Activated T-cell treated with anti-CD3 and anti-CD28 coated beads for 48 hours (primary cell): ENCODE measurements around the gene TIGD3.
"Not testable (repeated sequence)": the region's sequence is repeated elsewhere in the genome, so short reads cannot be mapped to it uniquely, and the experiment has no call there.

Experiments
- DNase-seq: peaks from one replicate; pipeline ENCODE4 v3.0.0-alpha.2; 2020; ENCODE audit warnings: low read depth

Gene TIGD3

DNA sequence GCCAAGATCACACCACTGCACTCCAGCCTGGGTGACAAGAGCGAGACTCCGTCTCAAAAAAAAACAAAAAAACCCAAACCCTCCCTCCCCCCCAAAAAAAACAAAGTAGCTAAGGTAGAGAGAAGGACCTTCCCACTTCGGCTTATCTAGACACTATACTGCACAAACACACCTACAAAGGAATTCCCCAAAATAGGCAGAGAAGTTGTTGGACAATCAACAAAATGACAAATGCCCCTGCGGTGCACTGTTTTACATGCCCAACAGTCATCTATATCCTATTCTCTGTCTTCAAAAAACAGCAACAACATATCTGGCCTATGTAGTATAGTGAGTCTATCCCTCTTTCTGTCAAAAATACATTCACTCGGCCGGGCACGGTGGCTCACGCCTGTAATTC is 27.5 kb upstream of the TIGD3 start:
- DNase-seq = no peak

DNA sequence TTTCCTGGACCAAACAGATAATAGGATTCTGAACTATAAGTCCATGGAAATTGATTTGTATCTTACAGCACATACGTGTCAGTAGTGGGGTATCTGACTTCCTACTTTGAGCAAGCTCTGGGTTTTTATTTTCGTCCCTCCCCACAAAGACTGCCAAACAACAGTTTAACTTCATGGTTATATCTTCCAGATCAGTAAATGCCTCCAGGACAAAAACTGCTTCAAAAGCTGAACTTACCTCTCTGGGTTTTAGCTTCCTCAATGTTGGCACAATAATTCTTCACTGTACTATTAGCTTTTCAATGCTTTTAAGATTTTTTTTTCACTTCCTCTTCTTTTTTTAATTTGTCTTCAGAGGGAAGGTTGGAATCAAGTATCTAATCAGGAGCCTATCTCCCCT is 25.1 kb upstream of the TIGD3 start:
- DNase-seq = no peak

DNA sequence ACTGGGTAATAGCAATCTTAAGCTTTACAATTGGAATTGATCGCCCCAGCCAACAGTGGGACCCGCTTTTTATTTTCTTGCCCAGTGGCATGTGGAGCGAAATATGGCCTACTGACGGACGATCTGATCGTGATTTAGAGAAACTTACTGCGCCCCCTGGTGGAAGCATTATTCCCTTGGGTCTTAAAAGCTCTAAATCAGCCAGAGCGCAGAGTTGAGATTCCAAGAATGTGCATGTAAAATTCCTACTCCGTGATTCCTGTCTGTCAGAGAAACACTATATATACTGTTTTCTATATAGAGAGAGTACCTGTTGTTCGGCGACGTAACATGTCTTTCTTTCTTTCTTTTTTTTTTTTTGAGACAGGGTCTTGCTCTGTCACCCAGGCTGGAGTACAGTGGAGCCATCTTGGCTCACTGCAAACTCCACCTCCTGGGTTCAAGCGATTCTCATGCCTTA is 24.6 kb upstream of the TIGD3 start:
- peak; percentile 65 for DNase-seq

DNA sequence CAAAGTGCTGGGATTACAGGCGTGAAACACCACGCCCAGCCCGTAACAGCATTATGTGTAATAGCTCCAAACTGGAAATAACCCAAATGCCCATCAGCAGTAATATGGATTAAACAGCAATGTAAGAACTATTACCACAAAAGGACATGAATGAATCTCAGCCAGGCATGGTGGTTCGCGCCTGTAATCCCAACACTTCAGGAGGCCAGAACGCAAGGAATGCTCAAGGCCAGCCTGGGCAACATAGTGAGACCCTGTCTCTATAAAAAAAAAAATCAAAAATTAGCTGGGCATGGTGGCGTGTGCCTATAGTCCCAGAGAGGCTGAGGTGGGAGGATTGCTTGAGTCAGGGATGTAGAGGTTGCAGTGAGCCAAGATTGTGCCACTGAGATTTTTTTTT is 24.0 kb upstream of the TIGD3 start:
- no peak for DNase-seq

DNA sequence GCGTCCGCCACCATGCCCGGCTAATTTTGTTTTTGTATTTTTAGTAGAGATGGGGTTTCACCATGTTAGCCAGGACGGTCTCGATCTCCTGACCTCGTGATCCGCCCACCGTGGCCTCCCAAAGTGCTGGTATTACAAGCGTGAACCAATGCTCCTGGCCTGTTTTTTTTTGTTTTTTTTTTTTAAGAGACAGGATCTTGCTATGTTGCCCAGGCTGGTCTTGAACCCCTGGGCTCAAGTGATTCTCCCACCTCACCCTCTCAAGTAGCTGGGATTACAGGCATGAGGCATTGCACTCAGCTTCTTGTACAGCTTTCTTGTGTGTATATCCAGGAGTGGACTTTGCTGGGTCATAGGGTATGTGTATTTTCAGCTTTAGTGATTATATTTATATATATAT is 22.0 kb upstream of the TIGD3 start:
- not testable (repeated sequence) for DNase-seq

DNA sequence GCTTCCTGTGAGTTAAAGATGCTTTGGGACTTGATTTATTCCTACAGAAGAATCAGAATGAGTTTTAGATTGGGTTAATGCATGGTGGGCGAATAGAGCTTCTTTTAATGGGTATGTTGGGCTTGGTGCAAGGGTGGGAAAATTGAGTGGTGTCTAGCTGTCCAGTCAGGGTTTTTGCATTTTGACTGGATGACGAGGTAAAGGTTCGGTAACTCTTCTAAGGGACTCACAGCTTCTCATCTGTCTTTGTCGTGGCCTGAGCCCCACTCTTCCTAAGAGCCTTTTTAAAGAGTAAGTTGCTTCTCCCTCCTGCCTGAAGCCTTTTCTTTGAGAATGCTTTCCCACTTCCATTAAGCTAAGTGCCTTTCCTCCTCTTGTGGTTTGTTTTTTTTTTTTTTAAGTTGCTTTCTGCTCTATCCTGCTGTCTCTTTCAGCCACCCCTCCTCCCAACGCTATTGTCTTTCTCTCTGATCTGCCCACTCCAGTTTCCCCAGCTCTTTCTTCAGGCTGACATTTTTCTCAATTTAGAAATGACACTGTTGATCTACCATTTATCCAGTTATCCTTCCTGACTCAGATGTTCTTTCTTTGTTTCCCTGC is 19.8 kb upstream of the TIGD3 start:
- DNase-seq = no peak

DNA sequence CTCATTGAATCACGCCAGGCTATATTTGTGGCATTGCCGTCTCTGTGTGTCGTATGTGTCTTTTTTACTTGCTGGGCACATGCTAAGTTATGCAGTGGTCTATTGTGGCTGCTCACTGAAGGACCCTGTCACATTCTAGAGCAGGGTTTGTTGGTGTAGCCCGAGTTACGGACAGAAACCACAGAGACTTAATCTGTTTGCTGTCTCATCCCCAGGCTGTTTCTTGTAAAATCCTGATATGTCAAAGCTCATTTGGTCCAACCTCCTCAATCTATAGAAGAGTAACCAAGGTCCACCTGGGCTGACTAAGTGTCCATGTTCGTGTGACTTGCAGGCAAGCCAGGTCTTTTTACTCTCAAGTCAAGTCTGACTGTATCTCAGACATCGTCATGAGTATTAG is 15.9 kb upstream of the TIGD3 start:
- DNase-seq = no peak

DNA sequence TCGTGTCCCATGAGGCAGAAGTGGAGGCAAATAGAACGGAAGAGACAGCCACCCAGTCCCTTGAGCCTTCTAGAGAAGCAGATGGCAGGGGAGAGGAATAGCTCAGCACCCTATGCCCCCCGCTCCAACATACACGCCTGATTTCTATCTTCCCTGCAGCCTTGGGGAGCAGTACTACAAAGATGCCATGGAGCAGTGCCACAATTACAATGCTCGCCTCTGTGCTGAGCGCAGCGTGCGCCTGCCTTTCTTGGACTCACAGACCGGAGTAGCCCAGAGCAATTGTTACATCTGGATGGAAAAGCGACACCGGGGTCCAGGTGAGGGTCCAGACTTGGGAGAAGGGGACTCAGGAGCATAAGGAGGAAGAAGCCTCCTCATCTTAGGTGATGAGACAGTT is 14.3 kb upstream of the TIGD3 start:
- no peak for DNase-seq

DNA sequence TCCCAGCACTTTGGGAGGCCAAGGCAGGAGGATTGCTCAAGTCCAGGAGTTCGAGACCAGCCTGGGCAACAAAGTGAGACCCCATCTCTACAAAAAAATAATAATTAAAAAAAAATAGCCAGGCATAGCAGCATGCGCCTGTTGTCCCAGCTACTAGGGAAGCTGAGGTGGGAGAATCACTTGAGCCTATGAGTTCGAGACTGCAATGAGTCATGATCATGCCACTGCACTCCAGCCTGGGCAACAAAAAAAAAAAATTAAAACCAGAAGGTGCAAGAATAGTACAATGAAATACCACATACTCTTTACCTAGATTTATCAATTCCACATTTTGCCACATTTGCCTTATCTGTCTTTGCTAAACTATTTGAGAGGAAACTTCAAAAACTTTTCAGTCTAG is 12.7 kb upstream of the TIGD3 start:
- DNase-seq = no peak

DNA sequence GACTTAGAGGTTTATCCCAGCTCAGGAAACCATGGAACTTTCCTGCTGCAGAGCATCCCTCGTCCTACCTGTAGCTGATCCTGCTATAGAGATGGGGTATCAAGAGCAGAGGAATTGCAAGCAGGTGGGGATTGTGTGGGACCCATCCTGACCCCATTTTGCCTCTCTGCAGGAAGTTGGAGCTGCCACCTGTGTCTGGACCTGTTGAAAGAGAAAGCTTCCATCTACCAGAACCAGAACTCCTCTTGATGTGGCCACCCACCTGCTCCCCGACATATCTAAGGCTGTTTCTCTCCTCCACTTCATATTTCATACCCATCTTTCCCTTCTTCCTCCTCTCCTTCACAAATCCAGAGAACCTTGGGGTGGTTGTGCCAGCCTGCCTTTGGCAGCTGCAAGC is 3.0 kb upstream of the TIGD3 start:
- DNase-seq = no peak

DNA sequence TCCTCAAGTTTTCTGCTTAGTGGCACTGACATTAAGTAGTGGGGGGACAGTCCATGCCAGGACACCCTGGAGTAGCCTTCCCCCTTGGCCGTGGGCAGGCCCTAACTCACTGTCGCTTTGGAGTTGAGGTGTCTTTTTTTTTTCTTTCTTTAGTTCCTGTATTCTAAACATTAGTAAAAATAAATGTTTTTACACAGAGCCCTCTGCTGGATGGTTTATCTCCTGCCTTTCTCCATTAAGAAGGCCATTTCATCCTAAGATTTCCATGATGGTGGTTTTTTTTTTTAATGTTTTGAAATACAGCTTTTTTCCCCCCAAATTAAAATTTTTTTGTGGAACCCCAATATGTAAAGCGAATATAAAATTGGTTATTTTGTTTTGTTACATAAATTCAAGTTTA is 1.8 kb upstream of the TIGD3 start:
- DNase-seq = no peak

DNA sequence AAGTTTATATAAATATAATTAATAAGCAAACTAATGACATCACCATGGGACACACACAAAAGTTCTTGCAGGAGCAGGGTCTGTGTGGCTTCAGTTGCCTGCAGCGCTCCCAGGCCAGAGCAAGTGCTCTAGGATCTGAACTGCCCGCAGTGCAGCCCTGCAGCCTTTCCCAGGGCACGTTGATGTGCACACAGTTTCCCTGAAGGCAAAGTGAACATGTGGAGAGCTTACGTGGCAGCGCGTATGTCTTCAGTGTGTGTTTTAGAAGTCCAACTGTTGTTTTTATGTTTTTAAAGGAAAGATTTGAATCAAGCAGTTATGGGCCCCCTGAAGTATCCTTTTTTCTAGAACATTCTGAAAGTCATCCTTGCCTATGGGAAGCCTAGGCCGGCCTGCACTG is 1.2 kb upstream of the TIGD3 start:
- DNase-seq = no peak

DNA sequence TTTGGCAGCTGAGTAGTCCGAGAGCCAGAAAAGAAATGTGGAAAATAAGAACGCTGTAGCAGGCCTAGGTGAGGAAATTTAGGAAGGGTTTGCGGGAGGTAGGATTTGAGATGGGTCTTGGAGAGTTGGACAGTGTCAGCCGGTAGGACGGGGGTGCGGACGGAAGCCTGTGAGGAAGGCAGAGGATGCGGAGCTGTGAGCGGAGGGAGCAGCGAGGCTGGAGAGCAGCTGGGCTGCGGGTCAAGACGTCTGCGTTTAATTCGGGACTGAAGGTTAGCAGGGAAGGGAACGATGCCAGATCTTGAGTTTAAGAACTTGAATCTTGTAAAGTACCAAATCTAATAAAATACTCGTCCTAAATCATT is 669 bp upstream of the TIGD3 start:
- no peak for DNase-seq

DNA sequence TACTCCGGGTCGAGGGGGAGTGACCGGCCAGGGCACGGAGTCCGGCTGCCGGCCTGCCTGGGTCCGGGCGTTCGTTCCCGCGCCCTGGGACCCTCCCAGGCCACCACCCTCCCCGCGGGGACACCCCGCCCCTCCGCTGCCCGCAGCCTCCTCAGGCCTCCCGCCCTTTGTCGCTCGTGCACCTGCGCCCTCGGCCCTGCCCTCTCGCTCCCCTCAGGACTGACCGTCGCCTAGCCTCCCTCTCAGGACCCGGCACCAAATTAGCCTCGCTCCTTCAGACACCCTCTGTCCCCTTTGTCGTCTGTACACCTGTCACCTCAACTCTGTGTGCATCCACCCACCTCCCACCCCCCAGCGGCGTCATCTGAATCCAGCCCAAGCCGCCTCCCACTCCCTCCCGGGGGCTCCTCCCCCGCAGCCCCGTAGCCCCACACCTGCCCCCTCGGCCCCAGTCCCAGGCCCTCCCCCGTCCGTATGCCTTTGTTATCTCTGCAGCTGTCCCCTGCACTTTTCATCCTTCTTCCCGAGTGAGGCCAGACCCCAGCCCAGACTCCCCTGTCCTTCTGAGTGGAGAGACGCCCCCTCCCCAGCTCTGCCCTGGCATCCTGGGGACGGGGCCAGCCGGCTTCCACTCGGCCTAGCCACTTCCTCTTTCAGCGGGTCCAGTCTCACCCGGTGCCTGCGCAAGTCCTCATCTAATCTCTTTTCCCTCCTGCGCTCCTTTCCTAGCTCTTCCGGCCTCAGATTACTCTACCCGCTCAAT is 643 bp downstream of the TIGD3 start:
- no peak for DNase-seq

DNA sequence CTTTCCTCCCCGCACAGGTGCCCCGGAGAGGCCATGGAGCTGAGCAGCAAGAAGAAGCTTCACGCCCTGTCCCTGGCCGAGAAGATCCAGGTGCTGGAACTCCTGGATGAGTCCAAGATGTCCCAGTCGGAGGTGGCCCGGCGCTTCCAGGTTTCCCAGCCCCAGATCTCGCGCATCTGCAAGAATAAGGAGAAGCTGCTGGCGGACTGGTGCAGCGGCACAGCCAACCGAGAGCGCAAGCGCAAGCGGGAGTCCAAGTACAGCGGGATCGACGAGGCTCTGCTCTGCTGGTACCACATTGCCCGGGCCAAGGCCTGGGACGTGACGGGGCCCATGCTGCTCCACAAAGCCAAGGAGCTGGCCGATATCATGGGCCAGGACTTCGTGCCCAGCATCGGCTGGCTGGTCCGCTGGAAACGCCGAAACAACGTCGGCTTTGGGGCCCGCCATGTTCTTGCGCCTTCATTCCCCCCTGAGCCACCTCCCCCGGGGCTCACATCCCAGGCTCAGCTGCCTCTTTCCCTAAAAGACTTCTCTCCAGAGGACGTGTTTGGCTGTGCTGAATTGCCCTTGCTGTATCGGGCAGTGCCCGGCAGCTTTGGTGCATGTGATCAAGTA is 1.3 kb downstream of the TIGD3 start:
- no peak for DNase-seq

DNA sequence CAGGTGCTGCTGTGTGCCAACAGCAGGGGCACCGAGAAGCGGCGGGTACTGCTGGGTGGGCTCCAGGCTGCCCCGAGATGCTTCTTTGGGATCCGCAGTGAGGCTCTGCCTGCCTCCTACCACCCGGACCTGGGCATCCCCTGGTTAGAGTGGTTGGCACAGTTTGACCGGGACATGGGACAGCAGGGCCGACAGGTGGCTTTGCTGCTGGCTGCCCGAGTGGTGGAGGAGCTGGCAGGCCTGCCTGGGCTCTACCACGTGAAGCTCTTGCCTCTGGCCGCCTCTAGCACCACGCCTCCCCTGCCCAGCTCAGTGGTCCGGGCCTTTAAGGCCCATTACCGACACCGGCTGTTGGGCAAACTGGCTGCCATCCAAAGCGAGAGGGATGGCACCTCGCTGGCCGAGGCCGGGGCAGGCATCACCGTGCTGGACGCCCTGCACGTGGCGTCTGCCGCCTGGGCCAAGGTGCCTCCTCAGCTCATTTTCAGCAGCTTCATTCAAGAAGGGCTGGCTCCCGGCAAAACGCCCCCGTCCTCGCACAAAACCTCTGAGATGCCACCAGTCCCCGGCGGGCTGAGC is 1.9 kb downstream of the TIGD3 start:
- no peak for DNase-seq

DNA sequence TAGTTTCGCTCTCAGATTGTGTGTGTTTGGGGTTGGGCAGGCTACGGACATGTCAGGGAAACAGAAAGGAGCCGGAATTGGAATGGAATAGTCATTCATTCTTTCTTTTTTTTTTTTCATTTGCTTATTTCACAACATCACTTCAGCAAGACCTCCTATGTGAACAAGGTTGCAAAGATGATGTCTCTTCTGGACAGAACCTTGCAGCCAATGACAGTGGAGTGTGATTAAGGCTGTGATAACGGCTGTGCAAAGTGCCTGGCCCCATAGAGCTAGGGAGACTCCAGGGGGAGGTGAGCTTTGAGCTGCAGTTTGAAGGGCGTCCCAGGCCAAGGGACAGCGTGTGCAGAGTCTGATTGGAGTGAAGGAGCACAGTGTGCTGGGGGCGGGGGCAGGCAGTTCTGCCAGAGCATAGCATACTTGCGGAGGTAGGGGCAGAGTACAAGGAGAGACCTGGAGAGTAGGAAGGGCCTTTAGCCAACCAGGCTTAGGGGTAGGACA is 3.4 kb downstream of the TIGD3 start:
- no peak for DNase-seq

DNA sequence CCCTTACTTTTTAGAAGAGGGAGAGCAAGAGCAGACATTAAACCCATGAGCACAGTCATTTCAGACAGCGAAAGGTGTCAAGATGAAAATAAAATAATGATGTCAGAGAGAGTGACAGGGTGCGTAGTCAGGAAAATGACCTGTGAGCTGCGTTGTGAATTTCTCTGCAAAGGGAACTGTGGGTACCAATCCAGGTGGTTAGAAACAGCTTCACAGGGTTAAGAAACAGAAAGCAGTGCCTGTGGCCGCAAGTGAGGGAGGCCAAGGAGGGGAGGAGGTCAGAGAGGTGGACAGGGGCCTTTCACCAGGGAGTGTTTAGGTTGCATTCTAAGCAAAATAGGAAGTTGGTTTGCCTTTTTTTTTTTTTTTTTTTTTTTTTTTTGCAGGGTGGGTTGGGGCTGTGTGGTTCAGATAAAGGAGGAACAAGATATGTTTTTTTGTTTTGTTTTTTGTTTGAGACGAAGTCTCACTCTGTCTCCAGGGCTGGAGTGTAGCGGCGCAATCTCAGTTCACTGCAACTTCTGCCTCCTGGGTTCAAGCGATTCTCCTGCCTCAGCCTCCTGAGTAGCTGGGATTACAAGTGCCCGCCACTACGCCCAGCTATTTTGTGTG is 7.9 kb downstream of the TIGD3 start:
- DNase-seq = no peak

DNA sequence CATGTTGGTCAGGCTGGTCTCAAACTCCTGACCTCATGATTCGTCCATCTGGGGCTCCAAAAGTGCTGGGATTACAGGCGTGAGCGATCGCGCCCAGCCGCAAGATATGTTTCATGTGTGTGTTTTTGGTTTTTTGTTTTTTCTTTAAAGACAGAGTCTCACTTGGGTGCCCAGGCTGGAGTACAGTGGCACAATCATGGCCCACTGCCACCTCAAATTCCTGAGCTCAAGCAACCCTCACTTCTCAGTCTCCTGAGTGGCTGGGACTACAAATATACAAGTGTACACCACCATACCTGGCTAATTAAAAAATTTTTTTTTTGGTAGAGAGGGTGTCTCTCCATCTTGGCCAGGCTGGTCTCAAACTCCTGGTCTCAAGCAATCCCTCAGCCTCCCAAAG is 8.4 kb downstream of the TIGD3 start:
- DNase-seq = no peak

DNA sequence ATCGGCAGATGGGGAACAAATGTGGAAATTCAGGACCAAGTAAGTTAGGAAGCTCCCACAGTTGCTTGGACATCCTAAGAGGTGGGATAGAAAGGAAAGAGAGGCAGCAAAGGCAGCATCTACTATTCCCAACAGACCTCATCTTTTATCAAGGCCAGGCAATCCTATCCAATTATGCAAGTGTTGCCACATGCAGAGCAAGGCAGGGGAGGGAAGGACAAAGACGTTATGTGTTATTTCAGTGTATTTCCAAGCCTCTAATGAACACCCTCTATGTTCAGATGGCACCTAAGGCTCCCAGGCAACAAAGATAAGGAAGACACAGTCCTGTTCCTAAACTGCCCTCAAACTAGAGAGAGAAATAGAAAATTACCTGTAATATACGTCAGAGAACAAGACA is 9.2 kb downstream of the TIGD3 start:
- no peak for DNase-seq

DNA sequence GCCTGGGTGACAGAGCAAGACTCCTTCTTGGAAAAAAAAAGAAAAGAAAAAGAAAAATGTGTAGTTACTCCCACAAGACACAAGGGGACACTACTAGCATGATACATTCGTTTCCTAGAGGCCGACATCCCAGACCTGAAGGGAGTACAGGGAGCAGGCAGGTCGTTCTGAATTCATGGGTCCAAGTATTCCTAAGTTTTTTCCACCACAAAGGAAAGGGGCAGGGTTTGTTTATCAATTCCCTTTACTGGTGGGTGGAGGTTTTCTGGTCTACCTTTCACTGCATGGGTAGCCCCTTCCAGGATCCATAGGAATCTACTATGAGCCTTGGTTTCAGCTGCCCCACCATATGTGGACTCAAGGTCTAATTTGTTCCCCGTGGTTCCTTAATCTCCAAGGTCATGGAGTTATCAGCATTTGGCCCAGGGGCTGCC is 11.8 kb downstream of the TIGD3 start:
- DNase-seq = no peak

DNA sequence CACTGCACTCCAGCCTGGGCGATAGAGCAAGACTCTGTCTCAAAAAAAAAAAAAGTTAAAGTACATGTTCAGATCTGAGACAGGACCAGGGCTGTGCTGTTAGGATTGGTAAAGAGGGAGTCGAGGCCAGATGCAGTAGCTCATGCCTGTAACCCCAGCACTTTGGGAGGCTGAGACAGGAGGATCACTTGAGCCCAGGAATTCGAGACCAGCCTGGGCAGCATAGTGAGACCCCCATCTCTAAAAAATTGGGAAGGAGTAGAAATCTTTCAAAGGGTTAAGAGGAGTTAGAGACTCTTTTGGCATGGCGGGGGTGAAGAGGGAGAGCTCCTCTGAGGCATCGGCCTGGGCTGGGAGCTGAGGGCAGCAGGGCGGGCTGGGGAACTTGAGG is 16.1 kb downstream of the TIGD3 start:
- DNase-seq = no peak
